Kidney tubule cell (primary cell): ENCODE results near the gene KSR2.
"Not testable (repeated sequence)": the region's sequence is repeated elsewhere in the genome, so short reads cannot be mapped to it uniquely, and the experiment has no call there.

Source experiments
- DNase-seq: peaks from one replicate; pipeline ENCODE4 v3.0.0-alpha.2; 2018; ENCODE audit warnings: low spot score

KSR2 gene

DNA sequence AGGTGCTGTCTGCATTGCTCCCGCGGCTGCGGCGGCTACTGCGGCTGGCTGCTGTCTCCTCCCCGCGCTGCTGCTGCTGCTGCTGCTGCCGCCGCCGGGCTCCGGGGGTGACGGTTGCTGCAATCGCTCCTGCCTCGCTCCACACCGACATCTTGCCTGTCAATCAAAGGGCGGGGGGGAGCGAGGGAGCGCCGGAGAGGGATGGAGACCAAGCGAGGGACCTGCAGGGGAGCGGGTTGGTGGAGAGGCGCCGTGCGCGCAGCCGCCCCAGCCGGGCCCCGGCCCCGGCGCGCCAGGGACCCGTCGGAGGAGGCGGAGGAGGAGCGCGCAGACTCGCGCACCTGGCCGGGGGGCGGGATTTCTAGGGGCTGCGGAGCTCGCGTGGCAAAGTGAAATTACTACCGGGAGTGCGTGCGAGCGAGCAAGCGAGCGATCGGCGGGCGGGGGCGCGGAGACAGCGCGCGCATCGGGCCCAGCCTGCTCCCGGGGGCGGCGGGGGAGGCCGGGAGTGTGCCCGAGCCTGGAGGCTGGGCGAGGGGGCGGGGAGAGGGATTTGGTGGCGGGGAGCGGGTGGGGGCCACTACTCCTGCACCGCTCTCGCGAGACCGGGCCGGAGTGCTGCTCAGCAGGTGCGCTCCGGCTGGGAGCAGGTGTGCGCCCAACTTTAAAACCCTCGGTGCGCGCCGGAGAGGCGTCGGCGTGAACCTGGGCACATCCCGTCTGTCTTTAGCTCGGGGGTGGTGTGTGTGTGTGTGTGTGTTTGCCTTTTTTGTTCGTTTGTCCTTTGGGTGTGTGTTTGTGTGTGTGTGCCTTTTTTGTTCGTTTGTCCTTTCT is at the start of gene KSR2:
Gene KSR2 (minus strand): TSS at position 165 of the 834 bp plus-strand sequence. CDS start 735 bp downstream, outside the sequence.
- peak; percentile 86 for DNase-seq

DNA sequence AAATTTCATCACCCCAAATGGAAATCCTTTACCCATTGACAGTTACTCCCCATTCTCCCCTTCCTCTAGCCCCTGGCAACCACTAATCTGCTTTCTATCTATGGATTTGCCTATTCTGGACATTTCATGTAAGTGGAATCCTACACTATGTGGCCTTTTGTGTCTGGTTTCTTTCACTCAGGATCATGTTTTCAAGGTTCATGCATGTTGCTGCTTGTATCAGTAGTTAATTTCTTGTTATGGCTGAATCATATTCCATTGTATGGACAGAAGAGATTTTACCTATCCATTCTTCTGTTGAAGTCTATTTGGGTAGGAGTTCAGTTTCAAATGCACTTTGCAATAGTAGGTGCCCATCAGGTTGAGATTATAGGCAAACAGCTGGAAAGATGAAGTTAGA is 49.1 kb upstream of the KSR2 start:
- DNase-seq, result no peak

DNA sequence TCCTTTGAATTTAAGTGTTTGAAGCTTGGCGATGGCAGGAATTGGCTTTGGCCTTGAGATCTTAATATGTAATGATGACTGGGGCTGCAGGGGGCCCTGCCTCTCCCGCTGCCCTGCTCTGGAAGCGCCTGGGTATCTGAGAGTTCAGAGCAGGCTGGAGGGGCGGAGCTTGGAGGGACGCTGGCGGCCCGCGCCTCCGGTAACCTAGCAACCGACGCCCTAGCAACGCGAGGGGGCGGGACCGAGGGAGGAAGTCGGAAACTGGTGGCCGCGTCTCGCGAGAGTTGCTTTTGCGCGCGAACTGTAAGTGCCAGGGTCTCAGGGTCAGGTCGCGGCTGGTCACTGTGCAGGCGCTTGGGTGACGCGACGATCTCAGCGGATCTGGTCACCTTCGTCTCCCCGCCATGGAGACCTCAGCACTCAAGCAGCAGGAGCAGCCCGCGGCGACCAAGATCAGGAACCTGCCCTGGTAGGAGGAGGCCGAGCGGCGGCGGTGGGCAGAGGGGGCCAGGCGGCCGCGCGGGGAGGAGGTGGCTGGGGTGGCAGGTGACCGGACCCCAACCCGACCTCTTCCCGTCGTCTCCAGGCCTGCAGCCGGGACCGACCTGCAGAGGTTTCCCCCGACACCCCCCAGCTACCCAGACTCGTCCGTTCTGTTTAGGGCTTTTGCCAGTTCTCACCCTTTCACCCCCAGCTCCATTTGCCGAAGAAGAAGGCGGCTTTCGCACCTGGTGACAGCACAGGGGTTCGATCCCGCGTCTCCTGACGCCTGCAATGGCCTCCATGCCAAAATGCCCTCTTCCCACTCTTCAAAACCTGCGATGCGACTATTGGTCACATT is 47.9 kb upstream of the KSR2 start, which contains the start of gene RFC5:
Gene RFC5 (plus strand): TSS at position 280 of the 841 bp plus-strand sequence. CDS start 125 bp downstream, at position 405.
- peak; percentile 97 for DNase-seq

DNA sequence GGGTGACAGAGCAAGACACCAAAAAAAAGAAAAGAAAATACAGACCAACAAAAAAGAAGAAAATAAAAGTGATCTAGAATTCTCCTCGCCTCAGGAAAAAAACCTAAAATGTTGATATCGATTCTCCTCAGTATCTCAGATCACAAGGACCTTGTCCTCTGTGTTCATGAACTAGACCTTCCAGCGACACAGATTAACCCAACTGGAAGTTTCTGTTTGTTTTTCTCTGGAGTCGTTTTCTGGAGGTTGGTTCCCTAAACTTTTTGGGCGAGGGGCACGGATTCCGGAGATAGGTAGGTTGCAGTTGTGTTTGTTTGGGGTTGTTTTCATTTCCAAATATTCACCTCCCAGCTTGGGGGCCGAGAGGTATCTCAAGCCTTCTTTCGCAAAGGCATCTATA is 47.2 kb upstream of the KSR2 start:
- no peak for DNase-seq

DNA sequence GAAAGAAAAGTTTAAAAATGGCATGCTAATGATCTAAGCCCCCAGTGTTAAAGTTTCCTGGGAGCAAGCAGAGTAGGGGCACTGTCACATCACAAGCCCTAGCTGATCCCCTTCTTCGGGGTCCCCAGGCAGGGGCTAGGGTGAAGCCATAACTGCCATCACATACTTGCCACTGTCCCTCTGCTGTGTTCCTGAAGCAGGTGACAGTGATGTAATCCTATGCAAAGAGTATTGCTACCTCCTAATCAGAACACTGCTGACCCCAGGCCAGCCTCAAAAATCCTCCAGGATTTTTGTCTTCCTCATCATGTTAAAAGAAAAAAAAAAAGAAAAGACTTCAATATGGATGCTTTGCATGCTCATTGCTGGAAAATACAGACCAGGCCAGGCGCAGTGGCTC is 46.5 kb upstream of the KSR2 start:
- no peak for DNase-seq

DNA sequence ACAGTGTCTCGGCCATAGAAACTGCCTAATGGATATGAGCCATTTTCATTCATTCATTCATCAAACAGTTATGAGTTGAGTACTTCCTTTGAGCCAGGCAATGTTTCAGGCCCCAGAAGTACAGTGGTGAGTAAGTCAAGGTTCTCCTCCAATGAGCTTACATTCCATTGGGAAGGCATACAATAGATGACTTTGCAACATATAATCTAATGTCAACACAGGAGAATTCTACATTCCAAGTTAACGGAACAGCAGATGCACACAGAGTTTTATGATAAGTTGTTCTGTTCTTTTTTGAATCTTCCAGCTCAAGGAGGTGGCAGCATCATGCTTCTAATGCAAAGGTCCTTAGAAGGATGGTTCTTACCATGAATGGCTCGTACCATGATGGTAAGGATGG is 44.5 kb upstream of the KSR2 start:
- peak; percentile 9 for DNase-seq

DNA sequence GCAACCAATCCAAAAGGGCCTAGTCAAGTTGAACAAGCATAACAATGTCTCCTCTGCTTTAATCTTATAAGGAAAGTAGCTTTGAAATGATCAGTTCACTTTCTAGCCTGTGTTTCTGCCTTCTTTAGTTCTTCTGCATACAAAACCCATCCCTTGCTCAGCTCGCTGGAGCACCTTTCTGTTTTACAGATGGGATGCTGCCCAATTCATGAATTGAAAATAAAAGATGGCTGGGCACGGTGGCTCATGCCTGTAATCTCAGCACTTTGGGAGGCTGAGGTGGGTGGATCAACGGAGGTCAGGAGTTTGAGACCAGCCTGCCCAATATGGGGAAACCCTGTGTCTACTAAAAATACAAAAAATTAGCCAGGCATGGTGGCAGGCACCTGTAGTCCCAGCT is 43.2 kb upstream of the KSR2 start:
- DNase-seq, result no peak

DNA sequence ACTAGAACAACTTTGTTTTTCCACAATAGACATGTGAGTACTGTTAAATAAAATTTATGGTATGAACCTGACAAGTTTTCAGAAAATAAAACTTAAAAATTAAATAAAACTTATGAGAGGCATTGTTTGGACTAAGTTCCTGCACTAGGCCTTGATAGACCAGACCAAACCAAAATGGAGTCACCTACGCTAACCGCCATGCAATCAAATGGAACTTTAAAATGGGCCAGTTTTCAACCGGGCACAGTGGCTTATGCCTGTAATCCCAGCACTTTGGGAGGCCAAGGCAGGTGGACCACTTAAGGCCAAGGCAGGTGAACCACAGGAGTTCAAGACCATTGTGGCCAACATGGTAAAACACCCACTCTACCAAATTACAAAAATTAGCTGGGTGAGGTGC is 42.6 kb upstream of the KSR2 start:
- DNase-seq, result no peak

DNA sequence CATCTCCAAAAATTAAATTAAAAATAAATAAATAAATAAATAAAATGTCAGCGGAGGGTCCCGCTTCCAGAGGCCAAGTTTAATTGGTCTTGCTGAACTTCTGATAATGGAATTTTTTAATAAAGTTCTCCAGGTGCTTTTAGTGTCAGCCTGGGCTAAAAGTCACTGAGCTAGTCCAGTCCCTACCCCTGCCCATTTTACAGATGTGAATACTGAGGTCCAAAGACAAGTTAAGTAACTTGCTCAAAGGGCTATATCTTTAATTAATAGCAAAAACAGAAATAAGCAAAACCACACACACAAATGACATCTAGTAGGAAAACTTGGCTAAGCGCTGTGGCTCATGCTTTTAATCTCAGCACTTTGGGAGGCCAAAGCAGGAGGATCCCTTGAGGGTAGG is 42.1 kb upstream of the KSR2 start:
- DNase-seq, result no peak

DNA sequence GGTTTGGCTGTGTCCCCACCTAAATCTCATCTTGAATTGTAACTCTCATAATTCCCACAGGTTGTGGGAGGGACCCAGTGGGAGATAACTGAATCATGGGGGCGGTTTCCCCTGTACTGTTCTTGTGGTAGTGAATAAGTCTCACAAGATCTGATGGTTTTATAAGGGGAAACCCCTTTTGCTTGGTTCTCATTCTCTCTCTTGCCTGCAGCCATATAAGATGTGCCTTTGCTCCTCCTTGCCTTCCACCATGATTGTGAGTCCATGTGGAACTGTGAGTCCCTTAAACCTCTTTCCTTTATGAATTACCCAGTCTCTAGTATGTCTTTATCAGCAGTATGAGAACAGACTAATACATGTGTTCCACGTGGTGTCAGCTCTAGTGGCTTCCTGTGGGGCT is 31.0 kb upstream of the KSR2 start:
- not testable (repeated sequence) for DNase-seq

DNA sequence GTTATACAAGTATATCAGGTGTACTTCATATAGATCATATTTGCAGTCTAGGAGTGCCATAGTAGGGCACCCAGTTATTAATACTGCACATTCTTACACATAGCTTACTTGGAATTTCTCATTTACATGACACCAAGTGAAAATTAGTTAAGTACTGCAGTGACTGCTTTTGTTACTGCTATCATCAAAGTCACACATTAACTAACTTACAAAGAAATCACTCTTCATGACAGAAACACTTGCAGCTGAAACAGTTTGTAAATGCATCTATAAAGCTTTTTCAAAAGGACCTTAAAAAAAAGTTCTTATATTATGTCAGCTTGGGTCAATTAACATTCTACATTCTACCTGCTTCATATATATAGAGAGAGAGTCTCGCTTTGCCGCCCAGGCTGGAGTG is 29.9 kb upstream of the KSR2 start:
- DNase-seq, result peak; percentile 5

DNA sequence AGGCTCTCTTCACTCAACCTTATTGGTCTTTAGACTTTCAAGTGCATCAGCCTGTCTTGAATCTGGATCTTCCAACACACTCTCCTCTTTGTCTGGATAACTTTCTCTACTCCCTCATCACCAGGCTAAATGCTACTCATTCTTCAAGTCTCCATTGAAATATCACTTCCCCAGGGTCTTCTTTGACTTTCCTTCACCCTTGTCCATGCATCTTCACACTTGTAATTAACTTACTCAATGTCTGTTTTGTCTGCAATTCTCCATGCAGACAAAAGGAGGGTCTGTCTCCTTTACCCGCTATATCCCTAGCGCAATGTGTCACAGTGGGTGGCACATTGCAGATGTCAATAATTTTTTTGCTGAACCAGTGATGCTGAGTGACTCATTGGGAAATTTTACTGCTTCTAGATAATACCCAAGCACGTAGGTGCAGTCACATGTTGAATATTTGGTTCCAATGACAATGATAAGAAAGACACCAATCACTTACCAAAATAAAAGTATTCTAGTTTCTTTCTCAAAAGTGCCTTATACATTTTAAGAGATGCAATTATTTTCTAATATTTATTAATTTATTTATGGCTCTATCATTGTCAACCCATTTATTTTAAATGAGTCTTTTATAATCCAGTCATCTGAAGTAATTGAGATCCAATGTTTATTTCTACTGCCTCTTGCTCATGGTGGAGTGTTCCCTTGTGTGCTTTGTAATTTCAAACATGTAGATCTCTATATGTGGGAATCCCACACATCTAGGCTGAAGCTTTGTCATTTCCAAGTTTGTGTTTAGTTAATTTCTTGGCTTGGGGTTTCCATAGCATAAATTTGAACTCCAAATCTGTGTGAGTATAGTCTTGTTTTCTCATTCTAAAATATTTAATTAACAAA is 26.0 kb upstream of the KSR2 start:
- no peak for DNase-seq

DNA sequence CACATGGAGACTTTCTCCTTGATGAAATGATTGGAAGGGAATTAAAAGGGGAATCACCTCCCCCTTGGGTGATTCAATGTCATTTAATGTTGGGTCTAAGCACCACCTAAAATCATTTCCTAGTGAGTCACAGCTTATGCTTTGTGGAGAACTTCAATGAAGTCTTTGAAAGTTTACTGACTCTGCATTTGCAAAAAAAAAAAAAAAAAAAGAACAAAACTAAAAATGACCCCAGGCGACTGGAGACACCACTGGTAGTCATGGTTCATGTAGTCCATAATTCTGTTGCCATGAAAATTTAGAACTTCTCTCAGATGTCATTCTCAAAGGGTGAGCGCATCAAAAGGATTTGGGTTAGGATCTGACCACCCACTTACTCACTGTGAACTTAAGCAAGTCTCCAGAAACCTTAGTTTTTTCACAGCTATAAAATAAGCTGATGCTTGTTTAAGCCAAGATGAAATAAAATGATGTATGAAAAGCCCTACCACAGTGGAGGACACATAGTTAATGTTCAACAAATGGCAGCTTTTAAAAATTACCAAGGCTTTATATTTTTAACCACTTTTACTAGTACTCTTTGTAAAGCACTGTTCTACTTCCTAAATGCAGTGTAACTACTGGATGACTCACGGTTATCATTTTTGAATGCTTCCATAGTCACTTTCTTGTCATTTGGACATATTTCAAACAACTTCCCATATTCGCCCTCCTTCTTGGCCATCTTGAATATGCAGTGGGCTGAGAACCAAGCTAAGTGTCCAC is 18.1 kb upstream of the KSR2 start:
- DNase-seq, result peak; percentile 94

DNA sequence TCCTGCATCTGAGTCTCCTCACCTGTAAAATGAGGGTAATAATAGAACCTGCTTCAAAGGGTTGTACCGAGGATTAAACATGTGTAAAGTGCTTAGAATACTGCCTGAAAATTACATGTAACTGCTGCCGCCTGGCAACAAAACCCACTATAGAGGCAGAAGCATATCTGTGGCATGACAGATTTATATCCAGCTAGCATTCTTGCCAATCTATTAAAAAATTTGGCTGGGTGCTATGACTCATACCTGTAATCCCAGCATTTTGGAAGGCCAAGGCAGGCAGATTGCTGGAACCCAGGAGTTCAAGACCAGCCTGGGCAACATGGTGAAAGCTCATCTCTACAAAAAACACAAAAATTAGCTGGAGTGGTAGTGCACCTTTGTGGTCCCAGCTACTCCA is 16.4 kb upstream of the KSR2 start:
- no peak for DNase-seq

DNA sequence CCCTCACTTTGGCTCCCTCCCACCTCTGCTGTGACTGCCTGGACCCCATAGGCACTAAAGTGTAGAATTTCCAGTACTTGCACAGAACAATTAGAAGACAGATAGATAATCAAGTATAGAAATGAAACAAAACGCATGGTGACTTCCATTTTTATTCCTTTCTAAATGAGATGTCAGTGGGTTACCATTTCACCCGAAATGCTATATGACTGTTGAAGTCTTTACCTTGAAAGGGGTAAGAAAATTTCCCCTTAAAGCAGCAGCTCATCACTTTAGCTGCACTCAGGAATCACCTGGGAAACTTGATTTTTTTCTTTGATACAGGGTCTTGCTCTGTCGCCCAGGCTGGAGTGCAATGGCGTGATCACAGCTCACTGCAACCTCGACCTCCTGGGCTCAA is 12.5 kb upstream of the KSR2 start:
- no peak for DNase-seq

DNA sequence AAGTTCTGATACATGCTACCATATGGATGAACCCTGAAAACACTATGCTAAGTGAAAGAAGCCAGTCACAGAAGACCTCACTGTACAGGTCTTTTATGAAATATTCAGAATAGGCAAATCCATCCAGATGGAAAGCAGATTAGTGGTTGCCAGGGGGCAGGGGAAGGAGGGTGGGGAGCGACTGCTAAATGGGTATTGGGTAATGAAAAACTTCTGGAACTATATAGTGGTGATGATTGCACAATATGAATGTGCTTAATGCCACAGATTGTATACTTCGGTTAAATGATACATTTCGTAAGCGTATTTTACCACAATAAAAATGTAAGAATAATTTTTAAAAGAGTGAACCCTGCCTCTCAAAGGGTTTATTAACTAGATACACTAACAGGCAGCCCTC is 11.8 kb upstream of the KSR2 start:
- DNase-seq, result no peak

DNA sequence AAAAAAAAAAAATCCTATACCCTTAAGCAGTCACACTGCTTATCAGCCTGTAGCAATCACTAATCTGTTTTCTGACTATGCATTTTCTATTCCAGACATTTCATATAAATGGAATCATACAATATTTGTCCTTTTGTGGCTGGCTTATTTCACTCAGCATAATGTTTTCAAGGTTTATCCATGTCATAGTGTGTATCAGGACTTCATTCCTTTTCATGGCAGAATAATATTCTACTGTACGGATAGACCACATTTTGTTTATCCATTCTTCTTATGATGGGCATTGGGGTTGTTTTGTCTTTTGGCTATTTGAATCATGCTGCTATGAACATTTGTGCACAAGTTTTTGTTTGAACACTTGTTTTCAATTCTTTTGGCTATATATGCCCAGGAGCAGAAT is 8.6 kb upstream of the KSR2 start:
- no peak for DNase-seq

DNA sequence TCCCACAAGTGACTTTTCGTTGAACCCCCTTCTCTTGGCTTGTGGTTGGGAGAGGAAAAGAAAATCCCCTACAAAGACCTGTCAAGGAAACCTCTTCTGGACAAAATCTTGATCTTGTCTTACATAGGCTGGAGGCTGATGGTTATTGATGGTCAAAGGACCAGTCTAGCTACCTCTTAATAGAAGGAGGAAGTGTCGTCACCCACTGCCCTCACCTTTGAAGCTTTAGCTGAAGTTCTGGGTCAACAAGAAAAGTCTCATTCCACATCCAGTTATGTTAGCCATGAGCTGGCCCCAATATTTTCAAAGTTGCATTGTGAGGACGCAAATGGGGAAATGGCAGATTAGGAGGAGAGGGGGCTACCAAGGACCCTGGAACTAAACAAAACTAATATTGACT is 6.2 kb upstream of the KSR2 start:
- DNase-seq, result no peak

DNA sequence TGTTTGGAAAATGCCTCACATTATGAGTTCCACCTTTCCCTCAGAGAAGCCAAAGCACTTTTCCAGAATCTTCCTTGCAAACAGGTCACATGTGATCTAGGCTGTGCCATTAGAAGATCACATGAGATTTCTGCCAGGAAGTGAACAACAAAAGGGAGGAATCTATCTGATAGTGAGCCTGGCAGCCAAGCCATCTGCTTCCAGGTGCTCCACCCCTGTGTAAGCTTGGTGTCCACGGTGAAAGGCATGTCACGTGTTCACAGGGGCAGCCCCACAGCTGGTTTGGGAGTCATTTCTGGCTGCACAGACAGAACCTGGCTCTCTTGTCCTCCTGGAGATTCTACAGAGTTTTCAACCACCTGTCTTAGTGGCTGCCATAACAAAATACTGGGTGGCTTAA is 3.5 kb upstream of the KSR2 start:
- no peak for DNase-seq

DNA sequence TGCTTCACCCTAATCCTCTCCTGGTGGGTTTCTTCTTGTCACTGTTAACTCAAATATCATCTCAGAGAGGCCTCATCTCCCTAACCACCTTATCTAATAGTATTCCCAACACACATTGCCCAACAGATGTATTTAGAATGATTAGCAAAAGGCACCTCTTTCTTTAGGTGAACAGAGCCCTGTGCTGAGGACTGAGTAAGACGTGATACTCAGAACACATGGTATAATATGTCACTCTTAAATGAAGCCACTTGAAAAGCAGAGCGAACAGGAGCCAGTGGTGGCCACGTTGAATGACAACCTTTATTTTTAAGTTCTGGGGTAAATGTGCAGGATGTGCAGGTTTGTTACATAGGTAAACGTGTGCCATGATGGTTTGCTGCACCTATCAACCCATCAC is 1.5 kb upstream of the KSR2 start:
- DNase-seq, result no peak

DNA sequence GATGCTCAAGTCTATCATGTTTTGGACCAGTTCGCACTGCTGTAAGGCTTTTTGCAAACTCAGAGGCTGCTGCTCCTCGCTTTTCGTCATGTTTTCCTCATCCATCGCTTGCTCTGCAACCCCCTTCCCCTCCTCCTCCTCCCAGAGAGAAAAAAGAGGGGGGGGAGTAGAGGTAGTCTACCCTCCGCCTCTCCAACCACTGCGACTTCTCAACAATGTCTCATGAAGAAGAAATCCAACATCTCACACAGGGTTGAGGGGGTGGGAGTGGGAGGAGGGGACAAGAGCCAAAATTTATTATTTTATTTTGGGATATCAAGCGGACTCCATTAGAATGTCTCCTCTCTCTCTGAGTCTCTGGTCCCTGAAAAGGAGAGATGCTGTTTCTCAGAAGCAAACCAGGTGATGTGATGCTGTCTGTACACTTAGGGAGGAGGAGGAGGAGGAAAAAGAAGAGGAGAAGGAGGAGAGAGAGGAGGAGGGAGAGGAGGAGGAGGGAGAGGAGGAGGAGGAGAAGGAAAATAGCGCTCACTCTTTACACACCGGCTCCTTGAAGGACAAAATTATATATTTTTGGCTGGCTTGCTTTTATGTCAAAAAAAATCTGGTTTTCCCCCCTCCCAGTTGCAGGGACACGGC is 520 bp downstream of the KSR2 start:
- no peak for DNase-seq
